IPS-18a (cell line): ENCODE results near the gene OTOA.
"Not testable (repeated sequence)": the region's sequence is repeated elsewhere in the genome, so short reads cannot be mapped to it uniquely, and the experiment has no call there.

ENCODE experiments used
- H3K27ac ChIP-seq: one replicate; pipeline ENCODE4 v1.5.1; 2013; ENCODE audit warnings: low read length
- H3K27me3 ChIP-seq: one replicate; pipeline ENCODE4 v1.6.1; 2013; ENCODE audit warnings: mild to moderate bottlenecking, low read length; ENCODE audit not compliant: control insufficient read depth, insufficient read depth
- H3K36me3 ChIP-seq: one replicate; pipeline ENCODE4 v1.6.1; 2013; ENCODE audit warnings: low read depth, low read length; ENCODE audit not compliant: control insufficient read depth
- H3K4me1 ChIP-seq: one replicate; pipeline ENCODE4 v1.6.1; 2013; ENCODE audit warnings: low read depth, low read length; ENCODE audit not compliant: control insufficient read depth
- H3K4me3 ChIP-seq: one replicate; pipeline ENCODE4 v1.5.1; 2013; ENCODE audit warnings: low read length
- H3K9ac ChIP-seq: one replicate; pipeline ENCODE4 v1.6.1; 2013; ENCODE audit warnings: mild to moderate bottlenecking, low read length, moderate library complexity
- H3K9me3 ChIP-seq: one replicate; pipeline ENCODE4 v1.6.1; 2013; ENCODE audit warnings: low read depth, low read length; ENCODE audit not compliant: control insufficient read depth

Gene OTOA

DNA sequence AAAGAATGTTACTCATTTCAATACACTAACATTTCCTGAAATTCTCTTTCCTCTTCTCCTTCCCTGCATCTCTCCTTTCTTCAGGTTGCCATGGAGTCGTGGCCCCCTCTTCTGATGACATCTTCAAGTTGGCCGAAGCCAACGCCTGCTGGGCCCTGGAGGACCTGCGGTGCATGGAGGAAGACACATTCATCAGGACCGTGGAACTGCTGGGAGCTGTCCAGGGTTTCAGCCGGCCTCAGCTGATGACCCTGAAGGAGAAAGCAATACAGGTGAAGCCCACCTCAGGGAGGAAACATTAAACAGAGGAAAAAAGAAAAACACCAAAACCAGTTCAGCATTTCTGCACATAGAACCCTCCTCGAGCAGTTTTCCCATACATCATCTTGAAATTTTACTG lies 76.9 kb downstream of the OTOA start:
- H3K36me3 ChIP-seq, H3K4me1 ChIP-seq, H3K27me3 ChIP-seq, H3K9me3 ChIP-seq, H3K27ac ChIP-seq, H3K9ac ChIP-seq, H3K4me3 ChIP-seq: not testable (repeated sequence)

GRCh38 chr16:21756192-21757079 lies 92.7 kb downstream of the OTOA start:
- H3K27me3 ChIP-seq, H3K4me1 ChIP-seq, H3K27ac ChIP-seq, H3K9ac ChIP-seq, H3K4me3 ChIP-seq, H3K36me3 ChIP-seq, H3K9me3 ChIP-seq: not testable (repeated sequence)

- not testable (repeated sequence) for H3K27me3 ChIP-seq, H3K4me1 ChIP-seq, H3K36me3 ChIP-seq, H3K9ac ChIP-seq, H3K27ac ChIP-seq, H3K9me3 ChIP-seq, H3K4me3 ChIP-seq
These were observed 93.4 kb downstream of the OTOA start for GRCh38 chr16:21757080-21757671.

DNA sequence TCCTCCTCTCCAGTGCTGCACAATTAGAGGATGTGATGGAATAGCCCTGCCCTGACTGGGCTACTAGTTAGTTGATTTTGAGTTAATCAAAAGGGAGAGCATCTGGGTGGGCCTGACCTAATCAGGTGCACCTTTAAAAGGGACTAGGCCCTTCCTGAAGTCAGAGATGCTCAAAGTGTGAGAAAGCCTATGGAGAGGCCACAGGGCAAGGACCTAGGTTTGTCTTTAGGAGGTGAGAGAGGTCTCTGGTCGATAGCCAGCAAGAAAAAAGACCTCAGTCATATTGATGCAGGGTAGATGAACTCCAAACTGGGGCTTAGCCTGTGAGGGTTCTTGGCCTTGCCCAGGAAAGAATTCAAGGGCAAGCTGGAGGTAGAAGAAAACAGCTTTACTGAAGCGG lies 104.5 kb downstream of the OTOA start:
- H3K27me3 ChIP-seq, H3K9me3 ChIP-seq, H3K4me1 ChIP-seq, H3K36me3 ChIP-seq, H3K9ac ChIP-seq, H3K4me3 ChIP-seq, H3K27ac ChIP-seq: not testable (repeated sequence)

DNA sequence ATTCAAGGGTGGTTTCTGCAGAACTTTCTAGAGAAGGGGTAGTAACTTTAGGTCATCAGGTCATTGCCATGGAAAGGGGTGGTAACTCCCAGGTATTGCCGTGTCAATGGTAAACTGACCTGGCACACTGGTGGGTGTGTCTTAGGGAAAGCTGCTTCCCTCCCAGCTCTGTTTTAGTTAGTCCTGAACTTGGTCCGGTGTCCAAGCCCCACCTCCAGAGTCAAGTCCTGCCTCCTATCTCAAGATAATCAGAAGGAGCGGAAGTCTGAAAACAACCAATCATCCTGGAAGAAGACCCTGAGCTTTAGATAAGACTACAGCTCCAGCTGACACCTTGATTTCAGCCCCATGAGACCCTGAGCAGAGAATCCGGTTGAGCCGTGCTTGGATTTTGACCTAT lies 105.0 kb downstream of the OTOA start:
- H3K4me1 ChIP-seq, H3K27me3 ChIP-seq, H3K27ac ChIP-seq, H3K9ac ChIP-seq, H3K4me3 ChIP-seq, H3K9me3 ChIP-seq, H3K36me3 ChIP-seq: not testable (repeated sequence)

DNA sequence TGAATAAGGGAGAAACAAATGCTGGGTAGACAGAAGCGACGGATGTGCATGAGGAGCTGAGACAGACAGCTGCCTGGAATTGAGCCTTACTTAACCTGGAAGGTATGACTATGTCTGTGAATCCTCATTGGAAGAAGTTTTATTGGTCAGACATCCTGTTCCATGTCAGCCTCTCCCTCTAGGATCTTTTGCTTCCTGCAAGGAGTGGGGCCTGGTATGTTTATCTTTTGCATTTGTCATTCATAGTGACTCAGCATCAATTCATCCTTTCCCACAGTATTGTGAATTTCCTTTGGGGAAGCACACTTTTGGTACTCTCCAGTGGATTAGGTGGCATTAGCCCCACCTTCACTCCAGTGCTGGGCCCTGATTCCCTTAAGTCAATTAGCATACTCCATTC lies 105.5 kb downstream of the OTOA start:
- not testable (repeated sequence) for H3K9me3 ChIP-seq, H3K4me3 ChIP-seq, H3K4me1 ChIP-seq, H3K27me3 ChIP-seq, H3K9ac ChIP-seq, H3K27ac ChIP-seq, H3K36me3 ChIP-seq

GRCh38 chr16:21770584-21770983 lies 106.8 kb downstream of the OTOA start:
- not testable (repeated sequence) for H3K4me3 ChIP-seq, H3K4me1 ChIP-seq, H3K9me3 ChIP-seq, H3K9ac ChIP-seq, H3K27ac ChIP-seq, H3K36me3 ChIP-seq, H3K27me3 ChIP-seq

- H3K4me3 ChIP-seq, H3K27ac ChIP-seq: not testable (repeated sequence)
These were observed 108.9 kb downstream of the OTOA start for GRCh38 chr16:21772547-21773206.

DNA sequence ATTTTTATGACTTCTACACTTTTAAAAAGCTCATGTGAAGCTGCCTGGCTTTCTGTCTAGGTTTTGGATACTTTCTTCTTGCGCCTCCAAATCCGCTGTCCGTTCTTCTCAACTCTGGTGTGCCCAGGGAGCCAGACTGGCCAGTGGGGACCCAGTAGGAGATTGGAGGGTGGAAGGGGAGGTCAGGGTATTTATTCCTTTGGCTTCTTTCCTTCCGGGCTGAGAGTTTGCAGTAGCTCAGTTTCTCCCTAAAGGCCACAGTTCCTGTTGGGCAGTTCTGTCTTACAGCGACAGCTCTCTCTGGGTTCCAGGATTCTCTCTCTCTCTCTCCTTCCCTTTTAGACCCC lies 109.4 kb downstream of the OTOA start:
- H3K9me3 ChIP-seq, H3K36me3 ChIP-seq, H3K4me1 ChIP-seq, H3K4me3 ChIP-seq, H3K27ac ChIP-seq, H3K9ac ChIP-seq, H3K27me3 ChIP-seq: not testable (repeated sequence)

More at GRCh38 chr16:21772547-21773206, 108.9 kb downstream of the OTOA start:
- not testable (repeated sequence) for H3K9ac ChIP-seq, H3K4me1 ChIP-seq, H3K36me3 ChIP-seq, H3K9me3 ChIP-seq, H3K27me3 ChIP-seq

- H3K27me3 ChIP-seq, H3K4me3 ChIP-seq, H3K9me3 ChIP-seq, H3K27ac ChIP-seq, H3K4me1 ChIP-seq, H3K9ac ChIP-seq, H3K36me3 ChIP-seq: not testable (repeated sequence)
These were observed 116.8 kb downstream of the OTOA start for GRCh38 chr16:21780525-21780924.

DNA sequence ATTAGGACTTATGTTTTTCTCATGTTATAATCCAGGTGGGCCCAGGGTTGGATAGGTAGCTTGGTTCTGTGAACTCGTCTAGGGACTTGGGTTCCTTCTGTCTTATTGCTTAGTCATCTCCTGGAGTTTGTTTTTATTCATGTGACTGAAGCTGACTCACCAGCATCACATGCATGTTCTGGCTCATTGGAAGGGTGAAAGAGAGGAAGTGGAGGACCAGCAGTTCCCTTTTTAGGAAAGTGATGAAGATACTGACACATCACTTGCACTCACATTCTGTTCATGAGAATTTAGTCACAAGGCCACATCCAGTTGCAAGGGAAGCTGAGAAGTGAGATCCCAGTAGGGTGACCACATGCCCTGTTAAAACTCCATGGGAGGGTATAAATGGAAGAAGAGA lies 126.7 kb downstream of the OTOA start:
- not testable (repeated sequence) for H3K4me1 ChIP-seq, H3K27me3 ChIP-seq, H3K36me3 ChIP-seq, H3K9ac ChIP-seq, H3K9me3 ChIP-seq, H3K27ac ChIP-seq, H3K4me3 ChIP-seq

DNA sequence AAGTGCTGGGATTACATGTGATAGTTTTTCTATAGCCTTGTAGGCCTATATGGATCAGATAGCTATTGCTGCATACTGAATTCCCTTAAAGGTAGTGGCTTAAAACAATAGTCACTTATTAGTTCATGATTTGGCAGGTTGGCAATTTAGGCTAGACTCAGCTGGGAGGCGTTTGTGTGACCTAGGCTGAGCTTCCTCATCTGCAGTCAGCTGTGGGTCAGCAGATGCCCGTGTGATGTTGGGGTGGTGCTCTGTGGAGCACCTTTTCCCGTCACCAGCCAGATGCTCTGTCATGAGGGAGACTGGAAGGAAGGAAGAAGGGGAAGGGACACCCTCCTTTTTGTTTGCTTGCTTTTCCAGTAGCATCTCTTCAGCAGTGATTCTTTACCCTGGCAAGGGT lies 129.5 kb downstream of the OTOA start:
- not testable (repeated sequence) for H3K36me3 ChIP-seq

More for the DNA sequence above, 129.5 kb downstream of the OTOA start:
- H3K9me3 ChIP-seq, H3K4me3 ChIP-seq, H3K4me1 ChIP-seq, H3K9ac ChIP-seq, H3K27ac ChIP-seq, H3K27me3 ChIP-seq: not testable (repeated sequence)
